ENCODE data around the gene AZIN2. TPM values are rescaled to one million over a fixed set of nuclear protein-coding genes. Genes with fewer than 3 reads are reported as not detected.

Gene AZIN2
- total RNA-seq, 2 experiments from 2014 or later, result 11.0 to 12.0 TPM

DNA sequence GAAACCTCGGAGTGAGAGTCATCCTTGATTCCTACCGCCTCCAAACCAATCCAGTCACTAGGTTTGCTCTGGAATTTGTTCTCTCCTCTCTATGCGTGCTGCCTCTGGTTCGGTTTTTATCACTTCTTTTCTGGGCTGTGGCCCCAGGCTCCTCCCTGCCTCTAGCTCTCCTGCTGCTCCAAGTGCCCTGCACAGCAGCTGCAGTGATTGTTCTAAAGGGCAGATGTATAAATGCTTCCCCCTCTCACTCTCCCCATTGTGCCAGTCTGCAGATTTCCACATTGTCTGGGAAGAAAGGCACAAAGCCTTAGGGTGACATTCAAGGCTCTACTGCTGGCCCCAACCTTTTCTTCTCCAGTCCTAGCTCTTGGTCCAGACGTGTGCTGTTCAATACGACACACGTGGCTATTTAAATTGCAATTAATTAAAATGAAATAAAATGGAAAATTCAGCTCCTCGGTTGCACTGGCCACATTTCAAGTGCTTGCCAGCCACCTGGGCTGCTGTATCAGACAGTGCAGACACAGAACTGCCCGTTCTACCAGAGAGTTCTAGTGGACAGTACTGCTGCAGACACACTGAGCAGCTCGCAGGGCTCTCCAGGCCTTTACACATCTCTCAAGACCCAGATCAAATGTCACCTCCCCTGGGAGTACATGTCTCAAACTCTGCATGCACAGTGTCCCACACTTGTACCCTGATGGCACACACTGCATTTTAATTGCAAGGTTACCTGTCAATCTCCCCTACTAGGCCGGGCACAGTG is 88.5 kb downstream of the AZIN2 start:
- DNase-seq (no peak), ATAC-seq (no peak)
- ChIA-PET POLR2A (no interaction called here), CTCF (interaction anchor here (0.7 to 1.0 kb wide), 2 partner anchors 42 to 283 kb away, joined by 3 read pairs; no protein-coding TSS in a partner anchor)
- H3K9me3 Mint-ChIP-seq (ENCODE audit: insufficient read depth), result no peaks in the 10 kb centered on the region
- no peak overlapping the region for H3K4me3 Mint-ChIP-seq
- peaks cover 5% of the 10 kb centered on the region for H3K4me1 Mint-ChIP-seq (ENCODE audit: low read depth)
- H3K36me3 Mint-ChIP-seq (ENCODE audit: low read depth), result peaks cover 5% of the 10 kb centered on the region
- H3K27me3 Mint-ChIP-seq (ENCODE audit: low read depth), result no peaks in the 10 kb centered on the region
- no peak overlapping the region for H3K27ac Mint-ChIP-seq

Other genes starting within 250 kb of the AZIN2 start
- not detected for gene FNDC5, start 210.2 kb upstream of the AZIN2 start, total RNA-seq
- not detected for gene HPCA, start 194.7 kb upstream of the AZIN2 start, total RNA-seq
- not detected for gene TMEM54, start 179.8 kb upstream of the AZIN2 start, total RNA-seq
- gene RNF19B, start 116.3 kb upstream of the AZIN2 start, total RNA-seq, result 10 to 100 TPM; 14.0 to 15.8 TPM
- 100 to 1,000 TPM; 206 to 215 TPM for gene AK2, start 44.3 kb upstream of the AZIN2 start, total RNA-seq
- 10 to 100 TPM in 1 of 2 experiments, 1 to 10 TPM in 1; 9.7 to 10.0 TPM for gene TRIM62, start 100.9 kb downstream of the AZIN2 start, total RNA-seq
- gene ZNF362, start 175.3 kb downstream of the AZIN2 start, total RNA-seq, result 10 to 100 TPM; 17.3 to 19.7 TPM
- not detected for gene A3GALT2, start 239.9 kb downstream of the AZIN2 start, total RNA-seq